Stimulated activated naive CD4-positive, alpha-beta T cell treated with Interleukin-2 at 50 U/mL for 16 hours (primary cell): Measurements from ENCODE around the gene TMPO.
A peak's percentile ranks its signal among the peaks of the same experiment; 100 is the strongest.
"Not testable (repeated sequence)": the region's sequence is repeated elsewhere in the genome, so short reads cannot be mapped to it uniquely, and the experiment has no call there.

Source experiments
- DNase-seq: peaks from one replicate; lab custom pipeline; 2025; lab: John Stamatoyannopoulos, UW

Gene TMPO

GRCh38 chr12:98511806-98512205, 3.6 kb upstream of the TMPO start:
- DNase-seq: not testable (repeated sequence)

- DNase-seq: no peak
These were observed 1.7 kb upstream of the TMPO start for GRCh38 chr12:98513379-98514322.

GRCh38 chr12:98514982-98515286, 456 bp upstream of the TMPO start:
- no peak for DNase-seq

- DNase-seq: peak; percentile 88
These were observed 902 bp downstream of the TMPO start for GRCh38 chr12:98516111-98516873.

- DNase-seq: no peak
These were observed 4.0 kb downstream of the TMPO start for GRCh38 chr12:98519257-98519907.

GRCh38 chr12:98530068-98530467, 14.7 kb downstream of the TMPO start:
- no peak for DNase-seq

- DNase-seq: no peak
These were observed 17.4 kb downstream of the TMPO start for GRCh38 chr12:98532687-98533304.

- DNase-seq: no peak
These were observed 18.4 kb downstream of the TMPO start for GRCh38 chr12:98533723-98534251.

GRCh38 chr12:98538031-98538430, 22.6 kb downstream of the TMPO start:
- no peak for DNase-seq

GRCh38 chr12:98543701-98544100, 28.3 kb downstream of the TMPO start:
- DNase-seq: no peak

GRCh38 chr12:98544751-98545150, 29.4 kb downstream of the TMPO start:
- no peak for DNase-seq

GRCh38 chr12:98549371-98550110, 34.2 kb downstream of the TMPO start:
- DNase-seq: no peak

GRCh38 chr12:98551787-98552186, 36.4 kb downstream of the TMPO start:
- DNase-seq: no peak

- not testable (repeated sequence) for DNase-seq
These were observed 42.7 kb downstream of the TMPO start for GRCh38 chr12:98558097-98558496.

- no peak for DNase-seq
These were observed 44.3 kb downstream of the TMPO start for GRCh38 chr12:98559666-98560065.

GRCh38 chr12:98561846-98562245, 46.5 kb downstream of the TMPO start:
- no peak for DNase-seq

- no peak for DNase-seq
These were observed 56.6 kb downstream of the TMPO start for GRCh38 chr12:98572010-98572409.

GRCh38 chr12:98574110-98574509, 58.7 kb downstream of the TMPO start:
- no peak for DNase-seq

GRCh38 chr12:98575013-98575412, 59.6 kb downstream of the TMPO start:
- no peak for DNase-seq

- not testable (repeated sequence) for DNase-seq
These were observed 61.4 kb downstream of the TMPO start for GRCh38 chr12:98576795-98577194.

- no peak for DNase-seq
These were observed 63.0 kb downstream of the TMPO start for GRCh38 chr12:98578392-98578791.
